HTERT RPE-1 (cell line): ENCODE data around the gene MGAT5B.
"Not testable (repeated sequence)": the region's sequence is repeated elsewhere in the genome, so short reads cannot be mapped to it uniquely, and the experiment has no call there.

Experiments used
- in situ Hi-C: fragments of 300-500 bp; cut with MboI; formaldehyde crosslinking; loops from 4 replicates; pipeline ENCODE4 v1.14.3; 2020; ENCODE audit warnings: low sequenced_read_pairs

Gene MGAT5B

GRCh38 chr17:76969598-76970172, 101.5 kb downstream of the MGAT5B start:
- in situ Hi-C loops: no loop called here

GRCh38 chr17:76970228-76970627, 102.0 kb downstream of the MGAT5B start:
- in situ Hi-C loops: not testable (repeated sequence)

GRCh38 chr17:76972046-76972641, 103.9 kb downstream of the MGAT5B start:
- in situ Hi-C loops: no loop called here

- in situ Hi-C loops: no loop called here
Measured at GRCh38 chr17:76973040-76973439, 104.8 kb downstream of the MGAT5B start.

GRCh38 chr17:76974721-76975120, 106.5 kb downstream of the MGAT5B start:
- in situ Hi-C loops: no loop called here

GRCh38 chr17:76978050-76978449, 109.8 kb downstream of the MGAT5B start:
- in situ Hi-C loops: not testable (repeated sequence)

GRCh38 chr17:76981545-76982295, 113.5 kb downstream of the MGAT5B start:
- in situ Hi-C loops: no loop called here

GRCh38 chr17:76982408-76983074, 114.3 kb downstream of the MGAT5B start:
- in situ Hi-C loops: no loop called here

GRCh38 chr17:76983075-76983775, 115.0 kb downstream of the MGAT5B start:
- in situ Hi-C loops: no loop called here

- in situ Hi-C loops: no loop called here
Measured at GRCh38 chr17:76986365-76986764, 118.2 kb downstream of the MGAT5B start.

- in situ Hi-C loops: no loop called here
Measured at GRCh38 chr17:76987486-76988093, 119.4 kb downstream of the MGAT5B start.

GRCh38 chr17:76988796-76989195, 120.6 kb downstream of the MGAT5B start:
- in situ Hi-C loops: no loop called here

- in situ Hi-C loops: no loop called here
Measured at GRCh38 chr17:76989519-76989918, 121.3 kb downstream of the MGAT5B start.

- in situ Hi-C loops: no loop called here
Measured at GRCh38 chr17:76992891-76993290, 124.7 kb downstream of the MGAT5B start.

GRCh38 chr17:76993651-76994050, 125.4 kb downstream of the MGAT5B start:
- in situ Hi-C loops: no loop called here

- in situ Hi-C loops: no loop called here
Measured at GRCh38 chr17:76994237-76994637, 126.0 kb downstream of the MGAT5B start.

GRCh38 chr17:76995387-76996105, 127.3 kb downstream of the MGAT5B start:
- in situ Hi-C loops: no loop called here

GRCh38 chr17:76996741-76997694, 128.8 kb downstream of the MGAT5B start:
- in situ Hi-C loops: no loop called here

- in situ Hi-C loops: no loop called here
Measured at GRCh38 chr17:76997981-76998531, 129.9 kb downstream of the MGAT5B start.
